OCI-M1 (cell line): ENCODE measurements around the gene LRRC75A.
"Not testable (repeated sequence)": the region's sequence is repeated elsewhere in the genome, so short reads cannot be mapped to it uniquely, and the experiment has no call there.

Experiments used
- DNase-seq: peaks from one replicate; lab custom pipeline; 2025; lab: John Stamatoyannopoulos, UW

The LRRC75A gene

GRCh38 chr17:16450028-16450427 is 42.0 kb downstream of the LRRC75A start:
- DNase-seq = no peak

- no peak for DNase-seq
These were observed 42.8 kb downstream of the LRRC75A start for GRCh38 chr17:16449121-16449570.

GRCh38 chr17:16448490-16448889 is 43.5 kb downstream of the LRRC75A start:
- no peak for DNase-seq

GRCh38 chr17:16447676-16448075 is 44.3 kb downstream of the LRRC75A start:
- no peak for DNase-seq

- no peak for DNase-seq
These were observed 45.5 kb downstream of the LRRC75A start for GRCh38 chr17:16446338-16446983.

GRCh38 chr17:16444258-16444886 is 47.6 kb downstream of the LRRC75A start:
- DNase-seq = no peak

GRCh38 chr17:16443511-16444257 is 48.3 kb downstream of the LRRC75A start:
- no peak for DNase-seq

GRCh38 chr17:16442594-16443510 is 49.1 kb downstream of the LRRC75A start:
- DNase-seq = no peak

GRCh38 chr17:16442141-16442540 is 49.9 kb downstream of the LRRC75A start:
- DNase-seq = peak; percentile 38

- DNase-seq = no peak
These were observed 50.9 kb downstream of the LRRC75A start for GRCh38 chr17:16440901-16441629.

- not testable (repeated sequence) for DNase-seq
These were observed 51.6 kb downstream of the LRRC75A start for GRCh38 chr17:16440354-16440753.

GRCh38 chr17:16439811-16440351 is 52.1 kb downstream of the LRRC75A start:
- peak; percentile 30 for DNase-seq

GRCh38 chr17:16439303-16439791 is 52.6 kb downstream of the LRRC75A start:
- DNase-seq = peak; percentile 37

- peak; percentile 98 for DNase-seq
These were observed 53.3 kb downstream of the LRRC75A start for GRCh38 chr17:16438557-16439302.

GRCh38 chr17:16438173-16438556 is 53.8 kb downstream of the LRRC75A start:
- DNase-seq = no peak

GRCh38 chr17:16437083-16437482 is 54.9 kb downstream of the LRRC75A start:
- no peak for DNase-seq

GRCh38 chr17:16435925-16436886 is 55.8 kb downstream of the LRRC75A start:
- DNase-seq = no peak

GRCh38 chr17:16434662-16435061 is 57.3 kb downstream of the LRRC75A start:
- DNase-seq = no peak

- no peak for DNase-seq
These were observed 58.5 kb downstream of the LRRC75A start for GRCh38 chr17:16433514-16433913.
